Trophoblast cell (in vitro differentiated cells and primary cell): ENCODE data around the gene PGAP3.

Experiments
- DNase-seq, 2 donors: peaks; one replicate each; pipeline ENCODE4 v3.0.0-alpha.2; 2016
- H2AFZ ChIP-seq: 2 replicates; pipeline ENCODE4 v1.6.1; 2013; ENCODE audit warnings: low read length, moderate library complexity, mild to moderate bottlenecking; ENCODE audit not compliant: insufficient read depth, poor library complexity
- H2AK5ac ChIP-seq: 2 replicates; pipeline ENCODE4 v1.6.1; 2013; ENCODE audit warnings: mild to moderate bottlenecking, low read length
- H2BK120ac ChIP-seq: 2 replicates; pipeline ENCODE4 v1.6.1; 2013; ENCODE audit warnings: low read length, mild to moderate bottlenecking, moderate library complexity; ENCODE audit not compliant: insufficient read depth, poor library complexity
- H2BK12ac ChIP-seq: 2 replicates; pipeline ENCODE4 v1.6.1; 2013; ENCODE audit warnings: mild to moderate bottlenecking, low read length, moderate library complexity
- H2BK5ac ChIP-seq: 2 replicates; pipeline ENCODE4 v1.6.1; 2013; ENCODE audit warnings: low read length, low read depth, moderate library complexity, mild to moderate bottlenecking; ENCODE audit not compliant: poor library complexity
- H3K14ac ChIP-seq: 2 replicates; pipeline ENCODE4 v1.6.1; 2013; ENCODE audit warnings: mild to moderate bottlenecking, low read length
- H3K18ac ChIP-seq: 2 replicates; pipeline ENCODE4 v1.6.1; 2013; ENCODE audit warnings: mild to moderate bottlenecking, low read length
- H3K23ac ChIP-seq: 2 replicates; pipeline ENCODE4 v1.6.1; 2013; ENCODE audit warnings: low read length
- H3K27ac ChIP-seq: 2 replicates; pipeline ENCODE4 v1.5.1; 2013; ENCODE audit warnings: low read depth, mild to moderate bottlenecking, inconsistent platforms, low read length, moderate library complexity
- H3K27me3 ChIP-seq: 2 replicates; pipeline ENCODE4 v1.6.1; 2013; ENCODE audit warnings: inconsistent platforms, mild to moderate bottlenecking, low read length, moderate library complexity; ENCODE audit not compliant: insufficient read depth
- H3K36me3 ChIP-seq, 2 experiments: 1 replicate in 1 of 2; 2 replicates in 1 of 2; pipeline ENCODE4 v1.6.1; 2013; ENCODE audit warnings: low read length in 2 of 2, mild to moderate bottlenecking in 2 of 2, moderate library complexity in 1 of 2; ENCODE audit not compliant: insufficient read depth in 2 of 2, control insufficient read depth in 1 of 2
- H3K4ac ChIP-seq: 2 replicates; pipeline ENCODE4 v1.6.1; 2013; ENCODE audit warnings: low read depth, mild to moderate bottlenecking, low read length, moderate library complexity
- H3K4me1 ChIP-seq, 2 experiments: 1 replicate in 1 of 2; 2 replicates in 1 of 2; pipeline ENCODE4 v1.6.1; 2013; ENCODE audit warnings: low read length in 2 of 2, mild to moderate bottlenecking in 2 of 2, moderate library complexity in 1 of 2; ENCODE audit not compliant: insufficient read depth in 2 of 2, control insufficient read depth in 1 of 2
- H3K4me2 ChIP-seq: 2 replicates; pipeline ENCODE4 v1.6.1; 2013; ENCODE audit warnings: inconsistent platforms, mild to moderate bottlenecking, low read length, moderate library complexity
- H3K4me3 ChIP-seq: 2 replicates; pipeline ENCODE4 v1.5.1; 2013; ENCODE audit warnings: mild to moderate bottlenecking, low read depth, low read length, inconsistent platforms
- H3K79me1 ChIP-seq: one replicate; pipeline ENCODE4 v1.6.1; 2013; ENCODE audit warnings: low read length
- H3K79me2 ChIP-seq: 2 replicates; pipeline ENCODE4 v1.6.1; 2013; ENCODE audit warnings: low read length, mild to moderate bottlenecking; ENCODE audit not compliant: control insufficient read depth, insufficient read depth, poor library complexity
- H3K9ac ChIP-seq: 2 replicates; pipeline ENCODE4 v1.6.1; 2013; ENCODE audit warnings: mild to moderate bottlenecking, low read length
- H3K9me3 ChIP-seq: 2 replicates; pipeline ENCODE4 v1.6.1; 2013; ENCODE audit warnings: low read depth, mild to moderate bottlenecking, control low read depth, inconsistent platforms, low read length; ENCODE audit not compliant: insufficient read depth
- H4K12ac ChIP-seq: 2 replicates; pipeline ENCODE4 v1.6.1; 2013; ENCODE audit warnings: low read depth, mild to moderate bottlenecking, low read length, moderate library complexity
- H4K8ac ChIP-seq: 2 replicates; pipeline ENCODE4 v1.6.1; 2013; ENCODE audit warnings: low read depth, mild to moderate bottlenecking, low read length, moderate library complexity
- H4K91ac ChIP-seq: one replicate; pipeline ENCODE4 v1.6.1; 2013; ENCODE audit warnings: low read depth, mild to moderate bottlenecking, low read length, moderate library complexity
- WGBS: extraction: QIAGEN DNeasy Blood & Tissue Kit; methylation state at CpG from one replicate; pipeline ENCODE4 v1.1.7; 2013; ENCODE audit warnings: missing lambda C conversion rate; ENCODE audit not compliant: insufficient read length, insufficient coverage; ENCODE audit errors: extremely low coverage; 5-methylcytosine and 5-hydroxymethylcytosine counted together

PGAP3 gene

DNA sequence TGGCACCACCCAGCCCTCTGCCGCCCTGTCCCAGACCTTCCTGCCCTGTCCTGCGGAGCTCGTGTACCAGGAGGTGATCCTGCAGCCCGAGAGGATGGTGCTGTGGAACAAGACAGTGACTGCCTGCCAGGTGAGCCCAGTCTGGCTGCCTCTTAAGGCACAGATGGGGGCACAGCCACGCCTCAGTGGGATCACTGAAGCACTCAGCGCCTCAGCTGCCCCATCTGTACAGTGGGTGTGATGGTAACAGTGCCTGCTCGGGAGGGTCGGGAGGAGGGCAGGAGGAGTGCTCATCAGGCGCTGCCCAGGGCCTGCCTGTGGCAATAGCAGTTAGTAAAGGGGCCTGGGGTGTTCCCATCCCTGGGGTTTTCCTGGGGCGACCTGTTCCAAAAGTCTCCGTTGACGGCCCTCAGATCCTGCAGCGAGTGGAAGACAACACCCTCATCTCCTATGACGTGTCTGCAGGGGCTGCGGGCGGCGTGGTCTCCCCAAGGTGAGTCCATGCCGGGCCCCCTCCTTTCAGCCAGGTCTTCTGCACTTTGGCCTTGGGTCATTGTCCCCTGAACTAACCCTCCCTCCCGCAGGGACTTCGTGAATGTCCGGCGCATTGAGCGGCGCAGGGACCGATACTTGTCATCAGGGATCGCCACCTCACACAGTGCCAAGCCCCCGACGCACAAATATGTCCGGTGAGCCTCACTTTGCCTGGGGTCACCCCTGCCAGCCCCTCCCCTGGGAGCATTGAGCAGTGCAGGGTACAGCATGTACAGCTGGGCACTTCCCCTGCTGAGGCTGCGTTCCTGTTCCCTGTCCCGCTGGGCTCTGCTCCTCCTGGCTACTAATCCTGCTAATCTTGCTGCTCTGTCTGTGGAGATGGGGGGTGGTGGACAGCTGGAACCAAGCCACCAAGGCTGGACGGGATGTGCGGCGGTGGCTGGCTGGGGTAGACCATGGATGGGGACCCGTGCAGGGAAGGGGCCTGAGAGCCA, 27.2 kb downstream of the PGAP3 start:
- H3K4ac ChIP-seq, result no peak overlapping the region
- H3K18ac ChIP-seq, result no peak overlapping the region
- WGBS, result no CpG with 5 or more reads among the region's 35 CpGs
- H4K12ac ChIP-seq, result no peak overlapping the region
- no peaks in the 10 kb centered on the region for H3K79me1 ChIP-seq
- H2BK12ac ChIP-seq, result no peak overlapping the region
- H2AFZ ChIP-seq, result no peak overlapping the region
- H3K9ac ChIP-seq, result no peak overlapping the region
- H3K9me3 ChIP-seq, result peaks cover 1% of the 10 kb centered on the region
- H3K14ac ChIP-seq, result no peak overlapping the region
- peaks cover 30 to 50% of the 10 kb centered on the region in 2 experiments for H3K36me3 ChIP-seq
- H3K4me1 ChIP-seq, result peaks cover 5 to 6% of the 10 kb centered on the region in 2 experiments
- H3K23ac ChIP-seq, result no peak overlapping the region
- H3K79me2 ChIP-seq, result no peaks in the 10 kb centered on the region
- no peak overlapping the region for H3K4me2 ChIP-seq
- H3K27me3 ChIP-seq, result no peaks in the 10 kb centered on the region
- H2AK5ac ChIP-seq, result no peak overlapping the region
- no peak overlapping the region for H4K91ac ChIP-seq
- no peak overlapping the region for H3K27ac ChIP-seq
- H3K4me3 ChIP-seq, result no peak overlapping the region
- no peak overlapping the region for H4K8ac ChIP-seq
- H2BK120ac ChIP-seq, result no peak overlapping the region
- DNase-seq, result no peak
- H2BK5ac ChIP-seq, result no peak overlapping the region

DNA sequence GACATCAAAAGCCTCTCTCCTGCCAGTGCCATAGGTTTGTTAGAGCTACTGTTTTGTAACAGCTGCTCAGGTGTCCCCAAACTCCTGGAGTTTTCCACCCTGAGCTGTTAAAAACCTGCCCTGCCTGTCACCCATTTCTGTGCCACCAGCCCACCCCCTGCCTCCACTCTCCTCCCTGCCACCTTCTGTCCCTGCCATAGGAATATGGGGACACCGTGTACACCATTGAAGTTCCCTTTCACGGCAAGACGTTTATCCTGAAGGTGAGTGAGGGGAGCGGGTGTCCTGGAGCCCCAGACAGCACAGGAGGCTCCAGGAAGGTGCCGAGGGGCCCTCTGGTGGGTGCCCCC, 27.9 kb downstream of the PGAP3 start:
- no peak overlapping the region for H3K14ac ChIP-seq
- no peak overlapping the region for H2BK12ac ChIP-seq
- no peak overlapping the region for H3K4ac ChIP-seq
- no peak overlapping the region for H2BK120ac ChIP-seq
- no peak overlapping the region for H3K4me2 ChIP-seq
- H3K23ac ChIP-seq, result no peak overlapping the region
- H3K9me3 ChIP-seq, result peaks cover 1% of the 10 kb centered on the region
- H2AFZ ChIP-seq, result no peak overlapping the region
- H4K12ac ChIP-seq, result no peak overlapping the region
- H3K79me1 ChIP-seq, result no peaks in the 10 kb centered on the region
- no peak overlapping the region for H4K91ac ChIP-seq
- H3K18ac ChIP-seq, result no peak overlapping the region
- H2BK5ac ChIP-seq, result no peak overlapping the region
- no peak overlapping the region for H3K4me3 ChIP-seq
- H3K79me2 ChIP-seq, result no peaks in the 10 kb centered on the region
- H3K4me1 ChIP-seq, result peaks cover 5 to 6% of the 10 kb centered on the region in 2 experiments
- H2AK5ac ChIP-seq, result no peak overlapping the region
- no peak overlapping the region for H4K8ac ChIP-seq
- DNase-seq, result no peak
- H3K27ac ChIP-seq, result no peak overlapping the region
- WGBS, result no CpG with 5 or more reads among the region's 5 CpGs
- no peaks in the 10 kb centered on the region for H3K27me3 ChIP-seq
- peaks cover 30 to 50% of the 10 kb centered on the region in 2 experiments for H3K36me3 ChIP-seq
- no peak overlapping the region for H3K9ac ChIP-seq

DNA sequence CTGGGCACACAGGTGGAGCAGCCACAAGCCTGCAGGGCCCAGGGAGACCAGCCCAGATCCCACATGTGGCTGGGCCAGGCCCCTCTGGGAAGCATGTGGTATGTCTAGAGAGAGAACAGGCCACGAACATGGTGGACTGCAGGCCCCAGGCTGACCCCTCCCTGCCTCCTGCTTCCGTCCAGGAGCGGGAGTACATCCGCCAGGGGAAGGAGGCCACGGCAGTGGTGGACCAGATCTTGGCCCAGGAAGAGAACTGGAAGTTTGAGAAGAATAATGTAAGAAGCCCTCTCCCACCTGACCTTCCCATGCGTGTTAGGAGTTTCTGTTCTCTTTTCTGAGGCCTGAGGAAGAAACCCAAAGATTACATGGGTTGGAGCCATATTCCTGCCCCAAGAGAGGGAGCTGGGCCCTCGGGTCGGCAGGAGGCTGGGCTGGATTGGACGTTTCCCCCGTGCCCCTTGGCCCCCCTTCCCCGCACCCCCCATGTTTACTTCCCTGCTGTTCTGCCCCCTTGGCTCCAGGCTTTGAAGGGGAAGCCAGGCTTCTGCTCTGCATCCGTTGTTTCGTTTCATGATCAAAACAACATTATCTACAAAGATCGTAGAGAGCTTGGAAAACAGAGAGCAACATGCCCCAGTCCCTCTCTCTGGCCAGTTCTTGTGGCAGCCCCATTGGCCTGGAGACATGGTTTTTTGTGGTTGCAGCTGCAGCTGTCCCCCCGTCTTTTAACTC, 28.4 kb downstream of the PGAP3 start:
- Histone ChIP-seq H3K79me2 (no peaks in the 10 kb centered on the region), H4K91ac (no peak overlapping the region), H3K23ac (no peak overlapping the region), H2BK5ac (no peak overlapping the region), H3K4ac (no peak overlapping the region), H3K9me3 (peaks cover 1% of the 10 kb centered on the region), H3K14ac (no peak overlapping the region), H3K4me3 (no peak overlapping the region), H3K27ac (no peak overlapping the region), H3K79me1 (no peaks in the 10 kb centered on the region), H4K8ac (no peak overlapping the region), H2BK12ac (no peak overlapping the region), H2AK5ac (no peak overlapping the region), H2AFZ (no peak overlapping the region), H3K36me3 (peaks cover 30 to 50% of the 10 kb centered on the region in 2 experiments), H3K9ac (no peak overlapping the region), H3K4me2 (no peak overlapping the region), H4K12ac (no peak overlapping the region), H3K4me1 (peaks cover 5 to 6% of the 10 kb centered on the region in 2 experiments), H3K27me3 (no peaks in the 10 kb centered on the region), H3K18ac (no peak overlapping the region), H2BK120ac (no peak overlapping the region)
- WGBS, result no CpG with 5 or more reads among the region's 15 CpGs
- no peak for DNase-seq

DNA sequence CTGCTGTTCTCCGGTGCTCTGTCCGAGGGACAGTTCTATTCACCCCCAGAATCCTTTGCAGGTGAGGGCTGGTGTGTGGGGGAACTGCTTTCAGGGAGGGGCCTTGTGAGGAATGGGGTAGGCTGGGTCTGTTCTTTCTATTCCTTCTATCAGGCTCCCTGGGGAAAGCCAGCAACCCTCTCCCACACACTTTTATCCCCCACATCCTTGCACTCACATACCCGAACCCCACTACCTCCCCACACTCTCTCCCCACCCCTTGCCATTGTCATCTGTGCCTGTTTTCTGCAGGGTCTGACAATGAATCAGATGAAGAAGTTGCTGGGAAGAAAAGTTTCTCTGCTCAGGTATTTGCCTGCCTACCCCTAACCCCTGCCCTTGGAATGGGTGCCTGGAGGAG, 29.1 kb downstream of the PGAP3 start:
- no peaks in the 10 kb centered on the region for H3K79me1 ChIP-seq
- H3K18ac ChIP-seq, result no peak overlapping the region
- WGBS, result 100% methylated on average over 1 of the region's 3 CpGs
- no peak for DNase-seq
- H2BK120ac ChIP-seq, result no peak overlapping the region
- H3K79me2 ChIP-seq, result no peaks in the 10 kb centered on the region
- no peak overlapping the region for H2AFZ ChIP-seq
- H3K14ac ChIP-seq, result no peak overlapping the region
- no peak overlapping the region for H3K4ac ChIP-seq
- H3K4me1 ChIP-seq, result peaks cover 0 to 2% of the 10 kb centered on the region in 2 experiments
- H3K4me3 ChIP-seq, result no peak overlapping the region
- H3K27ac ChIP-seq, result no peak overlapping the region
- H2BK12ac ChIP-seq, result no peak overlapping the region
- no peak overlapping the region for H4K91ac ChIP-seq
- no peak overlapping the region for H2AK5ac ChIP-seq
- no peak overlapping the region for H3K23ac ChIP-seq
- peaks cover 1% of the 10 kb centered on the region for H3K9me3 ChIP-seq
- no peak overlapping the region for H3K4me2 ChIP-seq
- H4K8ac ChIP-seq, result no peak overlapping the region
- no peak overlapping the region for H2BK5ac ChIP-seq
- H3K9ac ChIP-seq, result no peak overlapping the region
- H4K12ac ChIP-seq, result no peak overlapping the region
- H3K27me3 ChIP-seq, result no peaks in the 10 kb centered on the region
- peaks cover 31 to 50% of the 10 kb centered on the region in 2 experiments for H3K36me3 ChIP-seq
